Ovary (tissue), 9 donors: ENCODE measurements around the gene FRMD4A. TPM values are rescaled to one million over a fixed set of nuclear protein-coding genes. Genes with fewer than 3 reads are reported as not detected.
"Not testable (repeated sequence)": the region's sequence is repeated elsewhere in the genome, so short reads cannot be mapped to it uniquely, and the experiment has no call there.

Source experiments
- DNase-seq, 5 donors: peaks; one replicate each; pipeline ENCODE4 v3.0.0-alpha.2; 2019 to 2020
- H3K27ac ChIP-seq, 2 donors: fragments of 200-600 bp; one replicate each; pipeline versions ENCODE4 v1.5.1 to v1.8.0; 2019 to 2022
- H3K27me3 ChIP-seq: fragments of 200-600 bp; one replicate; pipeline ENCODE4 v1.8.0; 2022
- H3K36me3 ChIP-seq: fragments of 200-600 bp; sonication (generic); one replicate; pipeline ENCODE4 v1.5.1; 2019
- H3K4me1 ChIP-seq: one replicate; pipeline ENCODE4 v1.8.1; 2013; ENCODE audit warnings: mild to moderate bottlenecking, moderate library complexity; ENCODE audit not compliant: insufficient read depth
- H3K4me3 ChIP-seq: fragments of 200-600 bp; sonication (generic); one replicate; pipeline ENCODE4 v1.5.1; 2017
- H3K9me3 ChIP-seq, 2 donors: fragments of 200-600 bp in 1 of 2; sonication (generic) in 1 of 2; one replicate each; pipeline versions ENCODE4 v1.5.1 to v1.8.1; 2013 to 2019; ENCODE audit warnings: mild to moderate bottlenecking in 1 of 2, moderate library complexity in 1 of 2
- EP300 ChIP-seq: sonication (generic); formaldehyde crosslinking; IDR thresholded peaks from one replicate; pipeline ENCODE4 v1.6.1; 2017; ENCODE audit warnings: antibody characterized with exemption
- POLR2A ChIP-seq: fragments of 450-650 bp; IDR thresholded peaks from one replicate; pipeline ENCODE4 v1.6.1; 2017; ENCODE audit warnings: antibody characterized with exemption, mild to moderate bottlenecking, moderate library complexity
- WGBS, 3 donors: extraction: QIAGEN DNeasy Blood & Tissue Kit in 1 of 3; methylation state at CpG; one replicate each; pipeline versions ENCODE4 v1.1.5 to v1.1.7; 2013 to 2017; 5-methylcytosine and 5-hydroxymethylcytosine counted together
- intact Hi-C, 4 donors: fragments of 100-400 bp; cut with DNase I; formaldehyde crosslinking; loops; one replicate each; pipeline versions ENCODE4 v1.11.0 to v1.15.1; 2022 to 2023
- polyA plus RNA-seq, 2 donors: library from polyadenylated mRNA; stranded (reverse); fragments of 200-250 nt in 1 of 2; fragments of 350-450 nt in 1 of 2; fragmentation: Illumina TruSeq in 1 of 2; extraction: RNeasy Lipid Tissue Mini Kit (QIAGEN cat#74804) in 1 of 2; gene quantifications; one replicate each; pipeline ENCODE4 v1.2.3, GENCODE V29; 2013 to 2014
- total RNA-seq, 7 donors: library from RNA; depleted of rRNA in 2 of 7; stranded (reverse); fragments of >200 nt in 2 of 7; fragmentation: NEBNext Ultra II Directional in 3 of 7; extraction: Animal tissue kit (Norgen Biotek cat#: 25700) in 3 of 7; gene quantifications; one replicate each; pipeline versions ENCODE4 v1.1.0 to v1.2.4, GENCODE V29; 2016 to 2023
- TF ChIP-seq, protein P1 (sequence below), 3 donors: fragments of 450-650 bp in 2 of 3; fragments of 200-600 bp in 1 of 3; IDR thresholded peaks; one replicate each; pipeline versions ENCODE4 v1.5.1 to v1.8.0; 2016 to 2022; ENCODE audit warnings: antibody characterized with exemption in 3 of 3, mild to moderate bottlenecking in 1 of 3
- donor health status: DM: no; HTN: no; CAD: no; lungs with moderate emphysema.
- donor health status: DM: no; HTN: no; CAD: no.
- donor health status: Bipolar disorder and iron deficiency.
- donor health status: DM: yes; HTN: yes; CAD: no.
- donor health status: DM: no; HTN: no; CAD: no.
- donor health status: DM: yes; HTN: yes; CAD: no.

Gene FRMD4A
- total and polyA plus RNA-seq, 9 donors = 5.5 to 24.7 (median 11.3) TPM

GRCh38 chr10:14220026-14220425 is 110.7 kb downstream of the FRMD4A start:
- Histone ChIP-seq H3K9me3 (no peaks in the 10 kb centered on the region), H3K27ac (no peak overlapping the region), H3K27me3 (no peaks in the 10 kb centered on the region), H3K4me1 (no peaks in the 10 kb centered on the region), H3K4me3 (no peak overlapping the region), H3K36me3 (no peaks in the 10 kb centered on the region)
- no peak for DNase-seq
- WGBS, 3 donors = 77 to 85% (median 82%) methylated on average over 7 of the region's 7 CpGs
- intact Hi-C loops = no loop called here
- TF ChIP-seq, protein P1, sequence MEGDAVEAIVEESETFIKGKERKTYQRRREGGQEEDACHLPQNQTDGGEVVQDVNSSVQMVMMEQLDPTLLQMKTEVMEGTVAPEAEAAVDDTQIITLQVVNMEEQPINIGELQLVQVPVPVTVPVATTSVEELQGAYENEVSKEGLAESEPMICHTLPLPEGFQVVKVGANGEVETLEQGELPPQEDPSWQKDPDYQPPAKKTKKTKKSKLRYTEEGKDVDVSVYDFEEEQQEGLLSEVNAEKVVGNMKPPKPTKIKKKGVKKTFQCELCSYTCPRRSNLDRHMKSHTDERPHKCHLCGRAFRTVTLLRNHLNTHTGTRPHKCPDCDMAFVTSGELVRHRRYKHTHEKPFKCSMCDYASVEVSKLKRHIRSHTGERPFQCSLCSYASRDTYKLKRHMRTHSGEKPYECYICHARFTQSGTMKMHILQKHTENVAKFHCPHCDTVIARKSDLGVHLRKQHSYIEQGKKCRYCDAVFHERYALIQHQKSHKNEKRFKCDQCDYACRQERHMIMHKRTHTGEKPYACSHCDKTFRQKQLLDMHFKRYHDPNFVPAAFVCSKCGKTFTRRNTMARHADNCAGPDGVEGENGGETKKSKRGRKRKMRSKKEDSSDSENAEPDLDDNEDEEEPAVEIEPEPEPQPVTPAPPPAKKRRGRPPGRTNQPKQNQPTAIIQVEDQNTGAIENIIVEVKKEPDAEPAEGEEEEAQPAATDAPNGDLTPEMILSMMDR (IDR thresholded peaks at IDR 0.05) = no peak
- TF ChIP-seq EP300 (no peak), POLR2A (no peak)

- intact Hi-C loops = no loop called here
- WGBS, 3 donors = 78 to 80% (median 79%) methylated on average over 5 of the region's 5 CpGs
- TF ChIP-seq, protein P1 (IDR thresholded peaks at IDR 0.05) = no peak
- TF ChIP-seq EP300 (no peak), POLR2A (no peak)
These were observed 111.3 kb downstream of the FRMD4A start for GRCh38 chr10:14219411-14219810.

DNA sequence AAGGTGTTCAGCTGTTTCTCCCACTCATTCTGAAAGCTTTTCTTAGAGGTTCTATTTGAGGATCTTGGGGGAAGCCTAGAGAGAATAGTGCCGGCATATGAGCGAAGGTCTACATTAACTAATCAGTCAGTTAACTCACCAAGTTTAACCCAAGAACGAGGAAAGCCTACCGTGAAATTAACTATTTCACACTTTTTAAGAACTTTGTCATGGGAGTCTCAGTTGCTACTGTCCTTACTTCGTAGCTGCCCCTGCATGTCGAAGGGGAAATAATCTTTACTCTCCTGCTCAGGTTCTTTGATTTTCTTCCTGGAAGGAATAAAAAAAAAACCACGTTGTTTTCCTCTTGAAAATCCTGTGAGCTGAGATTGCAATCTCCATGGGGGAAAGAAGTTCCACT is 115.1 kb downstream of the FRMD4A start:
- Histone ChIP-seq H3K36me3 (no peaks in the 10 kb centered on the region), H3K4me3 (no peak overlapping the region), H3K27ac (no peak overlapping the region), H3K4me1 (no peaks in the 10 kb centered on the region), H3K27me3 (no peaks in the 10 kb centered on the region), H3K9me3 (no peaks in the 10 kb centered on the region)
- 79 to 84% (median 81%) methylated on average over 7 of the region's 7 CpGs for WGBS, 3 donors
- no peak for DNase-seq
- intact Hi-C loops = no loop called here
- TF ChIP-seq, protein P1 (IDR thresholded peaks at IDR 0.05) = no peak
- TF ChIP-seq EP300 (no peak), POLR2A (no peak)

More at GRCh38 chr10:14219411-14219810, 111.3 kb downstream of the FRMD4A start:
- H3K27me3 ChIP-seq = no peaks in the 10 kb centered on the region
- no peaks in the 10 kb centered on the region for H3K9me3 ChIP-seq
- H3K4me3 ChIP-seq = no peak overlapping the region
- no peak for DNase-seq
- H3K4me1 ChIP-seq = no peaks in the 10 kb centered on the region
- H3K36me3 ChIP-seq = no peaks in the 10 kb centered on the region
- no peak overlapping the region for H3K27ac ChIP-seq

DNA sequence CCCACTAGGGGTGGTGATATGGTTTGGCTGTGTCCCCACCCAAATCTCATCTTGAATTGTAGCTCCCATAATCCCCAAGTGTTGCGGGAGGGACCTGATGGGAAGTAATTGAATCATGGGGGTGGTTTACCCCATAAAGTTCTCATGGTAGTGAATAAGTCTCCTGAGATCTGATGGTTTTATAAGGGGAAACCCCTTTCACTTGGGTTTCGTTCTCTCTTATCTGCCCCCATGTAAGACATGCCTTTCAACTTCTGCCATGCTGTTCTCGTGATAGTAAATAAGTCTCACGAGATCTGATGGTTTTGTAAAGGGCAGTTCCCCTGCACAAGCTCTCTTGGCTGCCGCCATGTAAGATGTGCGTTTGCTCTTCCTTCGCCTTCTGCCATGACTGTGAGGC is 117.0 kb downstream of the FRMD4A start:
- DNase-seq, intact Hi-C loops: not testable (repeated sequence)
- WGBS, 3 donors = 77 to 80% (median 78%) methylated on average over 7 of the region's 7 CpGs

GRCh38 chr10:14211610-14212009 is 119.1 kb downstream of the FRMD4A start:
- DNase-seq = no peak
- TF ChIP-seq EP300 = no peak
- no peak for TF ChIP-seq POLR2A
- TF ChIP-seq, protein P1 (IDR thresholded peaks at IDR 0.05) = no peak
- H3K4me1 ChIP-seq = no peaks in the 10 kb centered on the region
- 47 to 66% (median 57%) methylated on average over 4 of the region's 4 CpGs for WGBS, 3 donors
- intact Hi-C loops = no loop called here
- no peaks in the 10 kb centered on the region for H3K36me3 ChIP-seq
- H3K9me3 ChIP-seq = no peaks in the 10 kb centered on the region
- no peak overlapping the region for H3K4me3 ChIP-seq
- H3K27me3 ChIP-seq = no peaks in the 10 kb centered on the region
- H3K27ac ChIP-seq = no peak overlapping the region

More for the DNA sequence above, 117.0 kb downstream of the FRMD4A start:
- H3K4me3 ChIP-seq, H3K4me1 ChIP-seq, H3K9me3 ChIP-seq, H3K36me3 ChIP-seq, H3K27ac ChIP-seq, H3K27me3 ChIP-seq: not testable (repeated sequence)
